ENCODE results near the gene HBG2. TPM values are rescaled to one million over a fixed set of nuclear protein-coding genes. Genes with fewer than 3 reads are reported as not detected.

Gene HBG2
- total RNA-seq, 1 donor from 2014 or later, result 0.54 TPM

DNA sequence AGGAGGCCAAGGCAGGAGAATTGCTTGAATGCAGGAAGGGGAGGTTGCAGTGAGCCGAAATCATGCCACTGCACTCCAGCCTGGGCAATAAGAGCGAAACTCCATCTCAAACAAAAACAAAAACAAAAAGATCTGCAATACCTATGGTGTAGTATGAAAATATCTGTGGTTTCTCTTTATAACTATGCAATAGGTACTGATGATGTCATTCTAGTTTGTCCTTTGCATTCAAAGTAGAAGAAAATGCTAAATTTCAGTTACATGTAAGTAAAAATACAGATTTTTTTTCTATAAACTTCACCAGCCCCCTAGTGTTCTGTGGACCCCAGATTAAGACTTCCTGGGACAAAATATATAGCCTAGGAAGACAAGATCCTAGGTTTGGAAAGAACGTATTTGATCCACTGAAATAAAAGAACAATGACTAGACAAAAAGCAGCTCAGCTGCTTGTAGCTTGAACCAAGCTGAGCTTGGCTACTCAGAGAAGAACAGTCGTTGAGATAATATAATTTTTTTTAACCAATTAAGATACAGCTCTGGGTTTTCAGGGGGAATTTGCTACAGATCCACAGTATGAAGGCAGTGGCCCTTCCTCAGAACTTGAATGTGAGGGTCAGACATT lies 17.9 kb upstream of the HBG2 start:
- Mint-ChIP-seq H3K4me1 (peaks cover 8% of the 10 kb centered on the region), H3K27me3 (ENCODE audit: low read depth) (no peaks in the 10 kb centered on the region), H3K4me3 (no peak overlapping the region), H3K27ac (no peak overlapping the region), H3K9me3 (no peaks in the 10 kb centered on the region), H3K36me3 (no peaks in the 10 kb centered on the region)
- no peak for DNase-seq (ENCODE audit: low spot score in 2 of 2, unreplicated experiment in 2 of 2)
- TF ChIP-seq, protein P1, sequence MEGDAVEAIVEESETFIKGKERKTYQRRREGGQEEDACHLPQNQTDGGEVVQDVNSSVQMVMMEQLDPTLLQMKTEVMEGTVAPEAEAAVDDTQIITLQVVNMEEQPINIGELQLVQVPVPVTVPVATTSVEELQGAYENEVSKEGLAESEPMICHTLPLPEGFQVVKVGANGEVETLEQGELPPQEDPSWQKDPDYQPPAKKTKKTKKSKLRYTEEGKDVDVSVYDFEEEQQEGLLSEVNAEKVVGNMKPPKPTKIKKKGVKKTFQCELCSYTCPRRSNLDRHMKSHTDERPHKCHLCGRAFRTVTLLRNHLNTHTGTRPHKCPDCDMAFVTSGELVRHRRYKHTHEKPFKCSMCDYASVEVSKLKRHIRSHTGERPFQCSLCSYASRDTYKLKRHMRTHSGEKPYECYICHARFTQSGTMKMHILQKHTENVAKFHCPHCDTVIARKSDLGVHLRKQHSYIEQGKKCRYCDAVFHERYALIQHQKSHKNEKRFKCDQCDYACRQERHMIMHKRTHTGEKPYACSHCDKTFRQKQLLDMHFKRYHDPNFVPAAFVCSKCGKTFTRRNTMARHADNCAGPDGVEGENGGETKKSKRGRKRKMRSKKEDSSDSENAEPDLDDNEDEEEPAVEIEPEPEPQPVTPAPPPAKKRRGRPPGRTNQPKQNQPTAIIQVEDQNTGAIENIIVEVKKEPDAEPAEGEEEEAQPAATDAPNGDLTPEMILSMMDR (IDR thresholded peaks at IDR 0.05; ENCODE audit: unreplicated experiment), result no peak

GRCh38 chr11:5269715-5270147 lies 15.2 kb upstream of the HBG2 start, which contains the start of gene HBE1:
Gene HBE1, minus strand, starts transcription at chr11:5269945. Its CDS starts 55 bp downstream, at chr11:5269890.
- H3K27ac Mint-ChIP-seq, result no peak within 1 kb of the TSS
- no peaks in the 10 kb centered on the region for H3K36me3 Mint-ChIP-seq
- no peak for DNase-seq (ENCODE audit: low spot score in 2 of 2, unreplicated experiment in 2 of 2)
- H3K27me3 Mint-ChIP-seq (ENCODE audit: low read depth), result peaks cover 3% of the 10 kb centered on the region
- H3K4me1 Mint-ChIP-seq, result peaks cover 6% of the 10 kb centered on the region
- no peak within 1 kb of the TSS for H3K4me3 Mint-ChIP-seq
- TF ChIP-seq, protein P1 (IDR thresholded peaks at IDR 0.05; ENCODE audit: unreplicated experiment), result no peak
- H3K9me3 Mint-ChIP-seq, result no peaks in the 10 kb centered on the region

DNA sequence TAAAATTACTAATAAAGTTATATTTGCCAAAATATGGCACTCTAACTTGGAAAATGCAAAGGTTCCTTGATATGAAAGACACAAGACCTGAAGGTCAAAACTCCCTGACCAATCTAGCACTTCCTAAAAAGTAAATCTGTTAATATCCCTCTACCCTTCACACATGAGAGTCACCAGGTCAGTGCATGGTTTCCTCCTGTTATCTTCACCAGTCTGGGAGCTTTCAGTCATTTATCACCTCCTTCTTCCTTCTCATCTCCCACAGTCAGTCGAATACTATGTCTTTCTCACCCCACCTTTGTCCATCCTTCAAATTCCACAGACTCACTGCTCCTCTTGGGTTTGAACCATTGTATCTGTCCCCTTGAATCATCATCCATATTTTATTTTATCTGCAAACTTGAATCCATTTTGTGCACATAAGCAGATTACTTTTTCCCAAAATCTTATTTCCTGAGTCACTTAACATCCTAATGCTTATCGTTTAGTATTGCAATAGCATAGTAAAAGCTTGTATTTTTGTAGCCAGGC lies 12.5 kb upstream of the HBG2 start:
- TF ChIP-seq, protein P1 (IDR thresholded peaks at IDR 0.05; ENCODE audit: unreplicated experiment), result no peak
- peaks cover 3% of the 10 kb centered on the region for H3K27me3 Mint-ChIP-seq (ENCODE audit: low read depth)
- H3K4me3 Mint-ChIP-seq, result no peak overlapping the region

GRCh38 chr11:5266609-5267008 lies 12.0 kb upstream of the HBG2 start:
- Mint-ChIP-seq H3K9me3 (no peaks in the 10 kb centered on the region), H3K36me3 (no peaks in the 10 kb centered on the region), H3K27ac (no peak overlapping the region), H3K4me1 (no peaks in the 10 kb centered on the region), H3K27me3 (ENCODE audit: low read depth) (peaks cover 3% of the 10 kb centered on the region), H3K4me3 (no peak overlapping the region)
- no peak for DNase-seq (ENCODE audit: low spot score in 2 of 2, unreplicated experiment in 2 of 2)
- TF ChIP-seq, protein P1 (IDR thresholded peaks at IDR 0.05; ENCODE audit: unreplicated experiment), result no peak

More for the DNA sequence above, 12.5 kb upstream of the HBG2 start:
- Mint-ChIP-seq H3K9me3 (no peaks in the 10 kb centered on the region), H3K4me1 (no peaks in the 10 kb centered on the region), H3K27ac (no peak overlapping the region), H3K36me3 (no peaks in the 10 kb centered on the region)
- no peak for DNase-seq (ENCODE audit: low spot score in 2 of 2, unreplicated experiment in 2 of 2)

DNA sequence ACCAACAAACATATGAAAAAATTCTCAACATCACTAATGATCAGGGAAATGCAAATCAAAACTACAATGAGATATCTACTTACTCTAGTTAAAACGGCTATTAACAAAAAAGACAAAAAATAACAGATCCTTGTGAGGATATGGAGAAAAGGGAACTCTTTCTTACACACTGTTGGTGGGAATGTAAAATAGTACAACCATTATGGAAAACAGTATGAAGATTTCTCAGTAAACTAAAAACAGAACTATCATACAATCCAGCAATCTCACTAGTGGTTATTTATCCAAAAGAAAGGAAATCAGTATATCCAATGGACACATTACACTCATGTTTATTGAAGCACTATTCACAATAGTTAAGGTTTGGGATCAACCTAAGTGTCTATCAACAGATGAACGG lies 11.3 kb upstream of the HBG2 start:
- DNase-seq (ENCODE audit: low spot score in 2 of 2, unreplicated experiment in 2 of 2), result no peak
- H3K9me3 Mint-ChIP-seq, result peaks cover 6% of the 10 kb centered on the region
- H3K4me1 Mint-ChIP-seq, result no peaks in the 10 kb centered on the region
- H3K36me3 Mint-ChIP-seq, result no peaks in the 10 kb centered on the region
- H3K27me3 Mint-ChIP-seq (ENCODE audit: low read depth), result peaks cover 3% of the 10 kb centered on the region
- no peak overlapping the region for H3K4me3 Mint-ChIP-seq
- H3K27ac Mint-ChIP-seq, result no peak overlapping the region
- TF ChIP-seq, protein P1 (IDR thresholded peaks at IDR 0.05; ENCODE audit: unreplicated experiment), result no peak

Data from mesothelial cell of epicardium (in vitro differentiated cells).